ENCODE results near the gene AGL. TPM values are rescaled to one million over a fixed set of nuclear protein-coding genes. Genes with fewer than 3 reads are reported as not detected.

The AGL gene
- total and polyA plus RNA-seq, 10 of the 15 experiments (the other 5 are each of a cell fraction or from before 2014, with no cell fraction given), result 5.6 to 21.6 (median 13.7) TPM

GRCh38 chr1:99886841-99887240 is 36.7 kb downstream of the AGL start (continued):
- TF ChIP-seq BCLAF1 (IDR thresholded peaks at IDR 0.05) (no peak), CHD4 (IDR thresholded peaks at IDR 0.05) (no peak), HDAC6 (IDR thresholded peaks at IDR 0.05; ENCODE audit: unreplicated experiment) (no peak), HDAC2 (IDR thresholded peaks at IDR 0.05) (no peak), BACH1 (IDR thresholded peaks at IDR 0.05; ENCODE audit: borderline replicate concordance) (no peak)

GRCh38 chr1:99887890-99888289 is 37.7 kb downstream of the AGL start:
- no peak overlapping the region for H3K9ac ChIP-seq (ENCODE audit: control insufficient read depth, insufficient read depth, low read length)
- peaks cover 1 to 12% of the 10 kb centered on the region in 2 experiments; a peak in 1 of 4 replicates for H3K36me3 ChIP-seq (ENCODE audit: control insufficient read depth in 2 of 2, insufficient read depth in 2 of 2, low read length in 1 of 2)
- 93% methylated on average over 2 of the region's 2 CpGs for WGBS (ENCODE audit: insufficient coverage, insufficient replicate concordance, low lambda C conversion rate, missing lambda C conversion rate)
- ChIA-PET SMC1A (ENCODE audit: uncharacterized antibody, unreplicated experiment) (interaction anchor here (1.8 kb wide), 1 partner anchor 18 kb away, joined by 8 read pairs; no protein-coding TSS in a partner anchor), POLR2A (interaction anchor here (0.6 kb wide), 1 partner anchor 36 kb away, joined by 4 read pairs; no protein-coding TSS in a partner anchor), CTCF (no interaction called here), RAD21 (ENCODE audit: unreplicated experiment) (no interaction called here)
- FAIRE-seq (no peak), ATAC-seq (no peak), DNase-seq (ENCODE audit: low read depth, low spot score) (no peak)
- H3K4me1 ChIP-seq (ENCODE audit: control insufficient read depth, insufficient read depth, low read length), result no peaks in the 10 kb centered on the region
- H3K9me3 ChIP-seq (replicated peaks; ENCODE audit: control insufficient read depth, insufficient read depth, low read length), result no peaks in the 10 kb centered on the region
- in situ Hi-C loops (cut with MboI), result no loop called here
- no peak overlapping the region for H2AFZ ChIP-seq (ENCODE audit: control insufficient read depth, low read depth, low read length)
- no peaks in the 10 kb centered on the region for H3K27me3 ChIP-seq (replicated peaks in 1 of 2; ENCODE audit: control insufficient read depth in 2 of 2, insufficient read depth in 2 of 2, low read length in 1 of 2)
- BruUV-seq (replicated peaks), result no TSS peak
- intact Hi-C loops (cut with micrococcal nuclease; ENCODE audit: unreplicated experiment), result no loop called here
- no peaks in the 10 kb centered on the region for H3K79me2 ChIP-seq (ENCODE audit: control insufficient read depth, insufficient read depth, low read length)
- H3K27ac ChIP-seq (ENCODE audit: control insufficient read depth, insufficient read depth), result no peak overlapping the region
- no peak overlapping the region for H3K4me3 ChIP-seq
- no peak for TF ChIP-seq PML (IDR thresholded peaks at IDR 0.05; ENCODE audit: low read length)
- no peak overlapping the region for H3K4me2 ChIP-seq (ENCODE audit: control insufficient read depth, insufficient read depth)
- H4K20me1 ChIP-seq (ENCODE audit: control insufficient read depth, insufficient read depth), result no peaks in the 10 kb centered on the region

All from GM12878 (cell line).